HepG2 (cell line): ENCODE data around the gene IL1RAPL1. TPM values are rescaled to one million over a fixed set of nuclear protein-coding genes. Genes with fewer than 3 reads are reported as not detected.

ENCODE experiments used
- ATAC-seq: fragments of 200-7000 bp; cut with Tn5 transposase; 3 replicates; pipeline ENCODE4 v1.9.1; 2020; ENCODE audit warnings: mild to moderate bottlenecking, moderate library complexity
- BruUV-seq: library from RNA; stranded (reverse); fragments of 400-500 nt; replicated peaks from 2 replicates; lab custom pipeline; 2021; lab: Mats Ljungman, UMichigan
- CTCF ChIA-PET: fragments of 300-600 bp; formaldehyde crosslinking; extraction: SDS; loops from one replicate; lab custom pipeline; 2021; ENCODE audit warnings: low total read pairs, inconsistent platforms, low intra/inter-chr PET ratio; lab: Yijun Ruan, JAX
- POLR2A ChIA-PET: fragments of 350-600 bp; sonication (Branson Sonifier 250); formaldehyde crosslinking; loops from one replicate; lab custom pipeline; 2020; ENCODE audit warnings: antibody characterized with exemption, inconsistent platforms; lab: Yijun Ruan, JAX
- DNase-seq: peaks from one replicate; pipeline ENCODE4 v3.0.0-alpha.2; 2015; ENCODE audit warnings: low spot score
- FAIRE-seq: peaks from 3 replicates; lab custom pipeline; 2011; peaks lifted over from hg19 to GRCh38; lab: Jason Lieb, UNC
- H2AFZ ChIP-seq: one replicate; pipeline ENCODE4 v1.6.1; 2011; ENCODE audit warnings: low read length, inconsistent platforms
- H3K27ac ChIP-seq: fragments of 300-600 bp; 3 replicates; pipeline ENCODE4 v1.8.0; 2011; ENCODE audit warnings: mixed run types, mild to moderate bottlenecking, mixed read lengths, low read length, inconsistent platforms; ENCODE audit not compliant: insufficient read depth; ENCODE audit errors: extremely low read length
- H3K27me3 ChIP-seq, 2 experiments: fragments of 200-600 bp in 1 of 2; 2 replicates in 1 of 2; 3 replicates in 1 of 2; pipeline versions ENCODE4 v1.6.0 to v1.8.0; 2011; ENCODE audit warnings: low read length in 2 of 2, mild to moderate bottlenecking in 2 of 2, moderate library complexity in 2 of 2, inconsistent platforms in 1 of 2; ENCODE audit not compliant: insufficient read depth in 2 of 2, control insufficient read depth in 1 of 2
- H3K36me3 ChIP-seq, 2 experiments: fragments of 200-600 bp in 1 of 2; replicated peaks in 1 of 2; 2 replicates in 1 of 2; 3 replicates in 1 of 2; pipeline versions ENCODE4 v1.5.1 to v1.8.0; 2011; ENCODE audit warnings: low read length in 2 of 2, inconsistent platforms in 1 of 2; ENCODE audit not compliant: insufficient read depth in 2 of 2, control insufficient read depth in 1 of 2
- H3K4me1 ChIP-seq: 2 replicates; pipeline ENCODE4 v1.5.1; 2012; ENCODE audit warnings: low read length, inconsistent platforms; ENCODE audit not compliant: insufficient read depth
- H3K4me2 ChIP-seq: 2 replicates; pipeline ENCODE4 v1.6.0; 2011; ENCODE audit warnings: low read depth, low read length, inconsistent platforms
- H3K4me3 ChIP-seq, 3 experiments: fragments of 200-600 bp in 1 of 3; sonication (generic), shearing (Covaris generic) in 1 of 3; replicated peaks in 1 of 3; 2 replicates each; pipeline ENCODE4 v1.5.1; 2011 to 2016; ENCODE audit warnings: low read length in 3 of 3, inconsistent platforms in 2 of 3, low read depth in 2 of 3, mild to moderate bottlenecking in 2 of 3, control low read depth in 1 of 3, mixed read lengths in 1 of 3; ENCODE audit not compliant: insufficient read depth in 1 of 3
- H3K79me2 ChIP-seq: one replicate; pipeline ENCODE4 v1.6.1; 2011; ENCODE audit warnings: low read length, inconsistent platforms; ENCODE audit not compliant: insufficient read depth
- H3K9ac ChIP-seq: 2 replicates; pipeline ENCODE4 v1.6.0; 2011; ENCODE audit warnings: mild to moderate bottlenecking, low read depth, low read length, inconsistent platforms; ENCODE audit not compliant: insufficient read depth
- H3K9me3 ChIP-seq: 2 replicates; pipeline ENCODE4 v1.5.1; 2012; ENCODE audit warnings: mild to moderate bottlenecking, low read length
- H4K20me1 ChIP-seq: 2 replicates; pipeline ENCODE4 v1.6.0; 2011; ENCODE audit warnings: inconsistent platforms, mild to moderate bottlenecking, low read length, moderate library complexity; ENCODE audit not compliant: insufficient read depth
- ADNP ChIP-seq: sonication (generic); formaldehyde crosslinking; IDR thresholded peaks from 2 replicates; pipeline ENCODE4 v1.4.0; 2020; ENCODE audit warnings: missing genetic modification reagents
- BORCS8-MEF2B ChIP-seq: sonication (generic); formaldehyde crosslinking; IDR thresholded peaks from 2 replicates; pipeline ENCODE4 v1.8.0; 2022; ENCODE audit warnings: mild to moderate bottlenecking, missing genetic modification reagents
- CEBPZ ChIP-seq: IDR thresholded peaks from 2 replicates; pipeline ENCODE4 v1.6.1; 2012; ENCODE audit warnings: low read length, improper control_type of control experiment
- DZIP1 ChIP-seq: sonication (generic); formaldehyde crosslinking; IDR thresholded peaks from 2 replicates; pipeline ENCODE4 v1.5.0; 2020; ENCODE audit warnings: mild to moderate bottlenecking, missing genetic modification reagents
- GABPB1 ChIP-seq: IDR thresholded peaks from 2 replicates; pipeline ENCODE4 v1.6.1; 2016; ENCODE audit warnings: mild to moderate bottlenecking, missing genetic modification reagents, moderate library complexity, missing compliant biosample characterization
- GRHL1 ChIP-seq: sonication (generic); formaldehyde crosslinking; conservative IDR thresholded peaks from 2 replicates; pipeline ENCODE4 v1.8.0; 2022; ENCODE audit warnings: missing genetic modification reagents
- PAF1 ChIP-seq: IDR thresholded peaks from 2 replicates; pipeline ENCODE4 v1.6.1; 2016; ENCODE audit warnings: missing genetic modification reagents, missing compliant biosample characterization
- PRDM15 ChIP-seq: sonication (generic); formaldehyde crosslinking; IDR thresholded peaks from 2 replicates; pipeline ENCODE4 v1.4.0; 2020; ENCODE audit warnings: missing genetic modification reagents
- SRSF4 ChIP-seq: fragments of 200-400 bp; formaldehyde crosslinking; IDR thresholded peaks from one replicate; pipeline ENCODE4 v1.6.1; 2018; ENCODE audit warnings: mild to moderate bottlenecking, low read depth, low read length, moderate library complexity; ENCODE audit not compliant: poor library complexity, severe bottlenecking
- ZBTB20 ChIP-seq: sonication (generic); formaldehyde crosslinking; IDR thresholded peaks from 2 replicates; pipeline ENCODE4 v1.8.1; 2023; ENCODE audit warnings: missing genetic modification reagents, low read depth, mild to moderate bottlenecking, borderline replicate concordance
- ZFAT ChIP-seq: sonication (generic); formaldehyde crosslinking; conservative IDR thresholded peaks from 2 replicates; pipeline ENCODE4 v1.8.1; 2023; ENCODE audit warnings: missing genetic modification reagents, inconsistent platforms
- ZNF296 ChIP-seq: sonication (generic); formaldehyde crosslinking; conservative IDR thresholded peaks from 2 replicates; pipeline ENCODE4 v1.5.0; 2020; ENCODE audit warnings: mild to moderate bottlenecking, missing genetic modification reagents
- ZNF547 ChIP-seq: sonication (generic); formaldehyde crosslinking; IDR thresholded peaks from 2 replicates; pipeline ENCODE4 v1.5.1; 2020; ENCODE audit warnings: mild to moderate bottlenecking, missing genetic modification reagents
- ZNF7 ChIP-seq: IDR thresholded peaks from 2 replicates; pipeline ENCODE4 v1.6.1; 2016; ENCODE audit warnings: missing biosample characterization, missing genetic modification reagents
- WGBS: methylation state at CpG from one replicate; pipeline ENCODE4 v1.1.6; 2017; ENCODE audit warnings: low lambda C conversion rate; 5-methylcytosine and 5-hydroxymethylcytosine counted together
- in situ Hi-C: cut with HindIII; loops from 2 replicates; pipeline ENCODE4 v1.10.0; 2017; ENCODE audit warnings: low pct_unique_long_range_greater_than_20kb; ENCODE audit not compliant: extremely low pct_ligation_motif_present
- intact Hi-C: fragments of 100-400 bp; cut with micrococcal nuclease; formaldehyde crosslinking; loops from one replicate; pipeline ENCODE4 v1.10.0; 2022; ENCODE audit not compliant: unreplicated experiment
- polyA plus RNA-seq, 8 experiments: library from polyadenylated mRNA; depleted of rRNA in 3 of 8; stranded (reverse) in 7 of 8; unstranded in 1 of 8; fragments of >200 nt; fragmentation: Illumina TruSeq in 4 of 8; extraction: Trizol in 4 of 8; gene quantifications; 2 replicates each; pipeline versions ENCODE4 v1.2.1 to v1.2.3, GENCODE V29; 2011 to 2016; ENCODE audit warnings: low read depth in 4 of 8, missing spikeins in 1 of 8, mixed read lengths in 1 of 8; ENCODE audit not compliant: insufficient read depth in 1 of 8
- total RNA-seq, 5 experiments: library from RNA; depleted of rRNA; stranded (reverse); fragments of >200 nt; fragmentation: Illumina TruSeq; extraction: Trizol; gene quantifications; 2 replicates each; pipeline ENCODE4 v1.2.3, GENCODE V29; 2016; ENCODE audit warnings: low read depth in 1 of 5

IL1RAPL1 gene
- total and polyA plus RNA-seq, 2 of the 13 experiments (the other 11 are each of a cell fraction or from before 2014, with no cell fraction given): 0.04 TPM; not detected in 1

DNA sequence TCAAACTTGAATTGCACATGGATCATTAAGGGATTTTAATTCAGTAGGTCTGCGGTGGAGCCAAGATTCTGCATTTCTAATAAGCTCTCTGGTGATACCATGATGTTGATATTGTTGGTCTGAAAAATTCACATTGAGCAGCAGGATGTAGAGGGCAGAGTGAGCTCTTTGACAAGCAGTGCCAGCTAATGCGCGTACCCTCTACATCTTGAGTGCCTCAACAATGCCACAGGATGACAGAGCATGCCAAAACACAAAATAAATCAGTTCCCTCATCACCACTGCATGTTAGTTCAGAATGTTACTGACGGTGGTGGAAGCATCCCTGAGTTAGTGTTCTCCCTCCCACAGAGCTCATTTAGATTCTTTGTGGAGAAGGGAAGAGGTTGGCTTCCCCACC lies 23.5 kb downstream of the IL1RAPL1 start:
- FAIRE-seq: no peak
- intact Hi-C loops (no loop called here), in situ Hi-C loops (no loop called here)
- Histone ChIP-seq H4K20me1 (no peaks in the 10 kb centered on the region), H3K4me2 (no peak overlapping the region), H2AFZ (no peak overlapping the region), H3K27me3 (no peaks in the 10 kb centered on the region), H3K9ac (no peak overlapping the region), H3K36me3 (no peaks in the 10 kb centered on the region), H3K27ac (no peak overlapping the region), H3K9me3 (no peaks in the 10 kb centered on the region), H3K4me3 (no peak overlapping the region), H3K79me2 (no peaks in the 10 kb centered on the region), H3K4me1 (no peaks in the 10 kb centered on the region)
- ChIA-PET POLR2A (no interaction called here), CTCF (no interaction called here)
- no peak for ATAC-seq
- BruUV-seq: no TSS peak
- no peak for DNase-seq
- WGBS: 0% methylated on average over 1 of the region's 4 CpGs
- no peak for TF ChIP-seq ZNF547 (CRISPR knock-in tag)
- TF ChIP-seq SRSF4: no peak
- no peak for TF ChIP-seq ZBTB20 (CRISPR knock-in tag)
- no peak for TF ChIP-seq ZNF7 (CRISPR knock-in tag)
- TF ChIP-seq ADNP (CRISPR knock-in tag): no peak
- TF ChIP-seq DZIP1 (CRISPR knock-in tag): no peak
- TF ChIP-seq PAF1: no peak
- TF ChIP-seq GABPB1: no peak
- no peak for TF ChIP-seq ZFAT (CRISPR knock-in tag)
- no peak for TF ChIP-seq PRDM15 (CRISPR knock-in tag)
- no peak for TF ChIP-seq GRHL1 (CRISPR knock-in tag)
- no peak for TF ChIP-seq CEBPZ
- no peak for TF ChIP-seq BORCS8-MEF2B
- no peak for TF ChIP-seq ZNF296 (CRISPR knock-in tag)
